Mammary epithelial cell (primary cell): ENCODE results near the gene SLC2A9.

Source experiments
- CTCF ChIP-seq, 2 donors: IDR thresholded peaks in 1 of 2; conservative IDR thresholded peaks in 1 of 2; 2 replicates each; pipeline ENCODE4 v1.5.1; 2011 to 2012; ENCODE audit warnings: inconsistent platforms in 2 of 2, low read length in 2 of 2, mild to moderate bottlenecking in 2 of 2, control low read depth in 1 of 2, low read depth in 1 of 2; ENCODE audit not compliant: insufficient read depth in 1 of 2; ENCODE audit errors: extremely low read depth in 1 of 2
- EZH2 ChIP-seq: IDR thresholded peaks from 2 replicates; pipeline ENCODE4 v1.6.1; 2012; ENCODE audit warnings: low read length, inconsistent platforms, borderline replicate concordance

GRCh38 chr4:9808077-9808476 is 213.2 kb downstream of the SLC2A9 start:
- no peak for TF ChIP-seq EZH2
- TF ChIP-seq CTCF (conservative IDR thresholded peaks at IDR 0.05 in 1 of 2, IDR thresholded peaks at IDR 0.05 in 1 of 2; ENCODE audit: extremely low read depth in 1 of 2, insufficient read depth in 1 of 2, low read depth in 1 of 2, low read length in 2 of 2), result no peak
